ENCODE results near the gene RIF1.

DNA sequence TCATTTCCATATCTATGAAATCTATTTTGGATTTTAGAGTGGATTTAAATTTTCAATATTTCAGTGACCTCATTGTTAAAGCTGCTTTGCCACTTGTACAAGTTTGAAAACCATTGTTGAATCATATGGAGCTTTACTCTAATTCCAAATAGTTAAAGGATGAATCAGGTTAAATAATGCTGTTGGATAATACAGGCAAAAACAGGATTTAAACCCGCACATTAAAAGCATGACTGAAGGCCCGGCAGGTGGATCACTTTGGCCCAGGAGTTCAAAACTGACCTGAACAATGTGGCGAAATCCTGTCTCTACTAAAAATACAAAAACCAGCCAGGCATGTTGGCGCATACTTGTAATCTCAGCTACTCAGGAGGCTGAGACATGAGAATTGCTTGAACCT lies 68.3 kb downstream of the RIF1 start:
- TF ChIP-seq FOXP2 (optimal IDR thresholded peaks at IDR 0.05; ENCODE audit: borderline replicate concordance, extremely low read depth, extremely low read length, insufficient read depth), result no peak
- TF ChIP-seq, protein P1, sequence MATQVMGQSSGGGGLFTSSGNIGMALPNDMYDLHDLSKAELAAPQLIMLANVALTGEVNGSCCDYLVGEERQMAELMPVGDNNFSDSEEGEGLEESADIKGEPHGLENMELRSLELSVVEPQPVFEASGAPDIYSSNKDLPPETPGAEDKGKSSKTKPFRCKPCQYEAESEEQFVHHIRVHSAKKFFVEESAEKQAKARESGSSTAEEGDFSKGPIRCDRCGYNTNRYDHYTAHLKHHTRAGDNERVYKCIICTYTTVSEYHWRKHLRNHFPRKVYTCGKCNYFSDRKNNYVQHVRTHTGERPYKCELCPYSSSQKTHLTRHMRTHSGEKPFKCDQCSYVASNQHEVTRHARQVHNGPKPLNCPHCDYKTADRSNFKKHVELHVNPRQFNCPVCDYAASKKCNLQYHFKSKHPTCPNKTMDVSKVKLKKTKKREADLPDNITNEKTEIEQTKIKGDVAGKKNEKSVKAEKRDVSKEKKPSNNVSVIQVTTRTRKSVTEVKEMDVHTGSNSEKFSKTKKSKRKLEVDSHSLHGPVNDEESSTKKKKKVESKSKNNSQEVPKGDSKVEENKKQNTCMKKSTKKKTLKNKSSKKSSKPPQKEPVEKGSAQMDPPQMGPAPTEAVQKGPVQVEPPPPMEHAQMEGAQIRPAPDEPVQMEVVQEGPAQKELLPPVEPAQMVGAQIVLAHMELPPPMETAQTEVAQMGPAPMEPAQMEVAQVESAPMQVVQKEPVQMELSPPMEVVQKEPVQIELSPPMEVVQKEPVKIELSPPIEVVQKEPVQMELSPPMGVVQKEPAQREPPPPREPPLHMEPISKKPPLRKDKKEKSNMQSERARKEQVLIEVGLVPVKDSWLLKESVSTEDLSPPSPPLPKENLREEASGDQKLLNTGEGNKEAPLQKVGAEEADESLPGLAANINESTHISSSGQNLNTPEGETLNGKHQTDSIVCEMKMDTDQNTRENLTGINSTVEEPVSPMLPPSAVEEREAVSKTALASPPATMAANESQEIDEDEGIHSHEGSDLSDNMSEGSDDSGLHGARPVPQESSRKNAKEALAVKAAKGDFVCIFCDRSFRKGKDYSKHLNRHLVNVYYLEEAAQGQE (IDR thresholded peaks at IDR 0.05; ENCODE audit: insufficient read depth in 1 of 2, low read depth in 2 of 2, low read length in 2 of 2), result no peak
- no peak for TF ChIP-seq TAF1 (IDR thresholded peaks at IDR 0.05; ENCODE audit: borderline replicate concordance, insufficient read depth, low read length)

All from PFSK-1 (cell line).